ENCODE results near the gene CBL. TPM values are rescaled to one million over a fixed set of nuclear protein-coding genes. Genes with fewer than 3 reads are reported as not detected.

CBL gene
- total RNA-seq, 1 experiment from 2014 or later = 56.4 TPM

GRCh38 chr11:119172513-119172912, 33.6 kb upstream of the CBL start:
- no peak overlapping the region for H2BK15ac ChIP-seq (ENCODE audit: low read depth, low read length)
- no peaks in the 10 kb centered on the region for H3K79me2 ChIP-seq (ENCODE audit: insufficient read depth, low read length)

More at GRCh38 chr11:119172513-119172912, 33.6 kb upstream of the CBL start:
- no peak overlapping the region for H3K4ac ChIP-seq (ENCODE audit: low read depth, low read length)
- H3K23ac ChIP-seq (ENCODE audit: insufficient read length, low read depth, low read length) = no peak overlapping the region
- no peak overlapping the region for H4K8ac ChIP-seq (replicated peaks; ENCODE audit: insufficient read length, low read depth, low read length)
- no peak overlapping the region for H2AK5ac ChIP-seq (ENCODE audit: insufficient read length, low read length)
- no peaks in the 10 kb centered on the region; the same call in 1 of the 2 replicates for H3K27me3 Mint-ChIP-seq (ENCODE audit: low read depth)
- 0 out of 5 replicates have a peak overlapping the region, but pooled peaks of 1 of the 2 experiments have one; percentile 3 for H3K4me3 Mint-ChIP-seq
- H2BK120ac ChIP-seq (ENCODE audit: low read depth, low read length, poor library complexity, severe bottlenecking) = no peak overlapping the region
- no peak overlapping the region for H3K18ac ChIP-seq (ENCODE audit: insufficient read length, low read depth, low read length)
- H2BK5ac ChIP-seq (ENCODE audit: insufficient read length, low read length) = no peak overlapping the region
- H3T11ph ChIP-seq (ENCODE audit: low read length) = no peak overlapping the region
- no peaks in the 10 kb centered on the region for H4K20me1 ChIP-seq (ENCODE audit: control insufficient read depth, insufficient read depth, insufficient read length)
- DNase-seq = no peak
- no peak overlapping the region for H3K14ac ChIP-seq (ENCODE audit: insufficient read depth, low read length)
- no CpG with 5 or more reads among the region's 2 CpGs for WGBS (ENCODE audit: extremely low coverage, insufficient read length, low lambda C conversion rate)
- H2BK12ac ChIP-seq (ENCODE audit: insufficient read length, low read depth, low read length) = no peak overlapping the region
- H3K79me1 ChIP-seq (ENCODE audit: insufficient read depth, low read depth, low read length, poor library complexity, severe bottlenecking) = no peaks in the 10 kb centered on the region
- peaks cover 0 to 25% (median 12%) of the 10 kb centered on the region in 3 experiments; a peak in 5 of 7 replicates for H3K36me3 Mint-ChIP-seq (ENCODE audit: insufficient read depth in 1 of 3, low read depth in 3 of 3)
- no peaks in the 10 kb centered on the region for H3K4me1 ChIP-seq (ENCODE audit: insufficient read depth, low read length)
- H3K9ac ChIP-seq (ENCODE audit: extremely low read depth, insufficient read length, low read length) = no peak overlapping the region
- peaks cover 0 to 3% of the 10 kb centered on the region in 2 experiments; a peak in 1 of 5 replicates for H3K9me3 Mint-ChIP-seq
- no peak overlapping the region for H3K27ac ChIP-seq (ENCODE audit: insufficient read length, low read depth, low read length)
- no peaks in the 10 kb centered on the region for H3K27me3 ChIP-seq (ENCODE audit: insufficient read depth, low read length)
- H4K91ac ChIP-seq (ENCODE audit: insufficient read length, low read depth, low read length) = no peak overlapping the region
- no peak overlapping the region for H2AFZ ChIP-seq (ENCODE audit: low read length)
- no peak overlapping the region for H2BK20ac ChIP-seq (ENCODE audit: low read depth, low read length, poor library complexity, severe bottlenecking)
- peaks cover 2% of the 10 kb centered on the region for H3K23me2 ChIP-seq (ENCODE audit: insufficient read length, low read depth, low read length, poor library complexity, severe bottlenecking)
- peaks cover 19 to 20% of the 10 kb centered on the region in 2 experiments for H3K4me1 Mint-ChIP-seq
- no peak overlapping the region for H3K4me2 ChIP-seq (ENCODE audit: insufficient read depth, insufficient read length, low read length)
- no peak overlapping the region for H4K5ac ChIP-seq (ENCODE audit: insufficient read length, low read depth, low read length)
- no peak for TF ChIP-seq CTCF (conservative IDR thresholded peaks at IDR 0.05)
- H3K9me3 ChIP-seq (ENCODE audit: control insufficient read depth, low read depth, low read length) = no peaks in the 10 kb centered on the region
- H3K56ac ChIP-seq (ENCODE audit: insufficient read length, low read depth, low read length) = no peak overlapping the region
- peak overlapping the region in 1 of 3 experiments; percentile 20; a peak in 1 of 7 replicates for H3K27ac Mint-ChIP-seq

All from H9 (cell line).